ENCODE data around the gene HCK.

HCK gene

DNA sequence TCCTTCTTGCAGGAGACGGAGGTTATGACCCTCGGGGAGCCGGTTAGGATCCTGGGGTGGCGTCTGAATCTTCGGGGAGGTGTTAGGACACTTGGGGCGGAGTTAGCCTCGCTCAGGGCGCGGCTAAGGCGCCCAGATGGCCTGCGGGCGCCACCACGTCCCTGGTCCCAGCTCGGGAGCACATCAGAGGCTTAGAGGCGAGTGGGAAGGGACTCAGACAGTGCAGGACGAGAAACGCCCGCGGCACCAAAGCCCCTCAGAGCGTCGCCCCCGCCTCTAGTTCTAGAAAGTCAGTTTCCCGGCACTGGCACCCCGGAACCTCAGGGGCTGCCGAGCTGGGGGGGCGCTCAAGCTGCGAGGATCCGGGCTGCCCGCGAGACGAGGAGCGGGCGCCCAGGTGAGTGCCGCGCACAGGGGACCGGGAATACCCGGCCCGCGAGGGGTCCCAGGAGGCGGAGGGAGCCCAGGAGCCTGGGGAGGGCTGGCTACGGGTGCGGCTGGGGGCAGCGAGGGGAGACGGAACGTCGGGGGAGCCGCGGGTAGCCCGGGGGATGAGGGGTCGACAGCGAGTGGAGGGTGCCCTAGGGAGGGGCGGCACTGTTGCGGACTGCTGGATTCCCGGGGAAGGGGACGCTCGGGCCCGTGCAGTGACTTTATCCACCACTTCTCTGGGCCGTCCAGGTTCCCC is at the start of gene HCK:
HCK (plus strand) TSS at position 153 of the 688 bp plus-strand sequence.
- H3K36me3 Mint-ChIP-seq (ENCODE audit: low read depth): no peaks in the 10 kb centered on the region
- TF ChIP-seq, protein P1, sequence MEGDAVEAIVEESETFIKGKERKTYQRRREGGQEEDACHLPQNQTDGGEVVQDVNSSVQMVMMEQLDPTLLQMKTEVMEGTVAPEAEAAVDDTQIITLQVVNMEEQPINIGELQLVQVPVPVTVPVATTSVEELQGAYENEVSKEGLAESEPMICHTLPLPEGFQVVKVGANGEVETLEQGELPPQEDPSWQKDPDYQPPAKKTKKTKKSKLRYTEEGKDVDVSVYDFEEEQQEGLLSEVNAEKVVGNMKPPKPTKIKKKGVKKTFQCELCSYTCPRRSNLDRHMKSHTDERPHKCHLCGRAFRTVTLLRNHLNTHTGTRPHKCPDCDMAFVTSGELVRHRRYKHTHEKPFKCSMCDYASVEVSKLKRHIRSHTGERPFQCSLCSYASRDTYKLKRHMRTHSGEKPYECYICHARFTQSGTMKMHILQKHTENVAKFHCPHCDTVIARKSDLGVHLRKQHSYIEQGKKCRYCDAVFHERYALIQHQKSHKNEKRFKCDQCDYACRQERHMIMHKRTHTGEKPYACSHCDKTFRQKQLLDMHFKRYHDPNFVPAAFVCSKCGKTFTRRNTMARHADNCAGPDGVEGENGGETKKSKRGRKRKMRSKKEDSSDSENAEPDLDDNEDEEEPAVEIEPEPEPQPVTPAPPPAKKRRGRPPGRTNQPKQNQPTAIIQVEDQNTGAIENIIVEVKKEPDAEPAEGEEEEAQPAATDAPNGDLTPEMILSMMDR (IDR thresholded peaks at IDR 0.05; ENCODE audit: unreplicated experiment in 3 of 3): no peak

DNA sequence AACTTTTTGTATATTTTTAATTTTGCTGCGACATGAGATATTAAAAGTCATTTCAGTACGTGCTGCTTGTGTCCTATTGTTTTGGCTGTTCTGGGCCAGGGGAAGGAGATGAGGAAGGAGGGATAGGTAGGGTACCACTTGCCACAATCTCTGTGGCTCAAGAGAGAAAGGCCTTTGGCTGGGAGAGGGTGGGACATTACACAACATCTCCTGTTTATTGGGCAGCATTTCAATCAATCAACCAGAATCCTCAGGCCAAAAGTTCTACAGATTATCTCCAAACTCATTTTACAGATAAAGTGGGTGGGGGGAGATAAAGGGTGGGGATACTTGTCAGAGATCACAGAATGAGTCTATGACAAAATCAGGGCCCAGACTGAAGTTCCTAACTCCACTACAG is 48.7 kb upstream of the HCK start:
- no peak overlapping the region for H3K4me3 Mint-ChIP-seq
- no peaks in the 10 kb centered on the region for H3K9me3 Mint-ChIP-seq
- H3K36me3 Mint-ChIP-seq (ENCODE audit: low read depth): no peaks in the 10 kb centered on the region
- peaks cover 2% of the 10 kb centered on the region for H3K27me3 Mint-ChIP-seq (ENCODE audit: low read depth)
- no peak overlapping the region for H3K27ac Mint-ChIP-seq
- peaks cover 10% of the 10 kb centered on the region for H3K4me1 Mint-ChIP-seq
- TF ChIP-seq, protein P1 (IDR thresholded peaks at IDR 0.05; ENCODE audit: unreplicated experiment in 3 of 3): no peak

More for the DNA sequence above, at the start of gene HCK:
- Mint-ChIP-seq H3K9me3 (peaks cover 9% of the 10 kb centered on the region), H3K4me1 (peaks cover 9% of the 10 kb centered on the region), H3K4me3 (peak within 1 kb of the TSS; percentile 63 to 72 (median 69)), H3K27ac (no peak within 1 kb of the TSS), H3K27me3 (ENCODE audit: low read depth) (peaks cover 90% of the 10 kb centered on the region)

DNA sequence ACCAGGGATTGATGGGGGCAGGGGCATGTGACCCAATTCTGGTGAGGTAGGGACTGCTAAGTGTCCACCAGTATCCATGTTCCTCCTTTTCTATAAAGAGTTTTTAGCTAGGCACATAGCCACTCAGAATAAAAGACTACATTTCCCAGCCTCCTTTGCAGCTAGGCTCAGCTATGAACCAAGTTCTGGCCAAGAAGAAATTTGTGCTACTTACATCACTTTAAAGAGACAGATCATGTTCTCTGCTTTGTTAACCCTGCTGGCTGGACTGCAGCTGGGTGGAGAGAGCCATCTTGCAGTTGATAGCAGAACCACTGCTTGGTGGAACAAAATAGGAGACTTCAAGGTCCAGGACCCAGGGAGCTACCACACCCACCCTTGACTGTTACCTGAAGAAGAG is 47.1 kb upstream of the HCK start:
- H3K4me3 Mint-ChIP-seq: no peak overlapping the region
- no peaks in the 10 kb centered on the region for H3K36me3 Mint-ChIP-seq (ENCODE audit: low read depth)
- TF ChIP-seq, protein P1 (IDR thresholded peaks at IDR 0.05; ENCODE audit: unreplicated experiment in 3 of 3): no peak
- no peak overlapping the region for H3K27ac Mint-ChIP-seq
- no peaks in the 10 kb centered on the region for H3K9me3 Mint-ChIP-seq
- H3K27me3 Mint-ChIP-seq (ENCODE audit: low read depth): no peaks in the 10 kb centered on the region
- H3K4me1 Mint-ChIP-seq: peaks cover 10% of the 10 kb centered on the region

DNA sequence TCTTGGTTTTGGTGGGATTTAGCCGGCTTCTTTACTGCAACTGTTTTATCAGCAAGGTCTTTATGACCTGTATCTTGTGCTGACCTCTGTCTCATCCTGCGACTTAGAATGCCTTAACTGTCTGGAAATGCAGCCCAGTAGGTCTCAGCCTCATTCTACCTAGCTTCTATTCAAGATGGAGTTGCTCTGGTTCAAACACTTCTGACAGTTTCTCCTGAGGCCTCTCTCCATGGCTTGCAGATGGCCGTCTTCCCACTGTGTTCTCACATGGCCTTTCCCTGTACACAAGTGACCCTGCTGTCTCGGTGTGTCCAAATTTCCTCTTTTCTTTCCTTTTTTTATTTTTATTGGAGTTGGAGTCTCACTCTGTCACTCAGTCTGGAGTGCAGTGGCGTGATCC is 46.0 kb upstream of the HCK start:
- no peak overlapping the region for H3K27ac Mint-ChIP-seq
- peaks cover 10% of the 10 kb centered on the region for H3K4me1 Mint-ChIP-seq
- no peak overlapping the region for H3K4me3 Mint-ChIP-seq
- H3K27me3 Mint-ChIP-seq (ENCODE audit: low read depth): peaks cover 5% of the 10 kb centered on the region
- TF ChIP-seq, protein P1 (IDR thresholded peaks at IDR 0.05; ENCODE audit: unreplicated experiment in 3 of 3): no peak
- H3K9me3 Mint-ChIP-seq: no peaks in the 10 kb centered on the region
- no peaks in the 10 kb centered on the region for H3K36me3 Mint-ChIP-seq (ENCODE audit: low read depth)

DNA sequence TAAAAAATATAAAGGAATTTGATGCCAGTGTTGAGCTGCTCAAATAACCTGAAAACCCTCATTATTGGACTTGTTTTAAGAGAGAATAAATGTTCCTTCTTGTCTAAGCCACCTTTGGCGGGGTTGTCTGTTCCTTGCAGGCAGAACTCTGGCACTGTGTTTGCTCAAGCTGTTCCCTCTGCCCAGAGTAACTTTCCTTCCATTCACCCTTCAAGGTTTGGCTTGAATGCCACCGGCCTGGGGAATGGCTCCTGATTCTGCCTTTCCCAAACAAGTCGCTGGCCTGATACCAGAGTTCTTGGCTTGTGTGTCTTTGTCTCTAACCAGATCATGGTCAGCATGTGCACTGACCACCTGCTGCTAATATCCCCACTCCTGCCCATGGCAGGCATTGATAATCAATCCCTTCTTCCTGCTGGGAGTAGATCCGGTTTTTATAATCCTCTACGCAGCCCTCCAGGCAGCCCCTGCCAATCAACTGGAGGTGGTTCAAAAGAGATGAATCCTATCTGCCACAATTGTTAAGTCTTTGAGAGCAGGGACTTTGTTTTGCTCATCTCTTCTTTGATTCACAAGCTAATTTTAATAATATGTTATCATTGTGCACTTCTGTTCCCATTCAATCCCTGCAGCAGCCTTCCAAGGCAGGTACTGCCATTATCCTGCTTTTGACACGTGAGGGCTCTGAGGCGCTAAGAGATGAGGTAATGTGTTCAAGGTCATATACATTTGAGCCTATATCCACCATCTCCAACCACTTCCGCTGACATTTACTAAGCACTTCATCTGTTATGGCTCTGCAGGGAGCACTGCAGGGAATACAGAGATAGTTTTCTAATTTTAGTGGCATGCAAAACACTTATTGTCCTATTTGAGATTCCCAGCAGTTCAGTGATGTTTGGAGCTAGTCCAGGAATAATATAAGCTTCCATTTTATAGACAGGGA is 44.9 kb upstream of the HCK start:
- Mint-ChIP-seq H3K9me3 (no peaks in the 10 kb centered on the region), H3K27ac (no peak overlapping the region), H3K36me3 (ENCODE audit: low read depth) (no peaks in the 10 kb centered on the region), H3K27me3 (ENCODE audit: low read depth) (peaks cover 8% of the 10 kb centered on the region), H3K4me1 (peaks cover 10% of the 10 kb centered on the region), H3K4me3 (no peak overlapping the region)
- TF ChIP-seq, protein P1 (IDR thresholded peaks at IDR 0.05; ENCODE audit: unreplicated experiment in 3 of 3): no peak
